GM21529 (cell line): ENCODE data around the gene RXRB.

ENCODE experiments used
- ATAC-seq: cut with Tn5 transposase; IDR thresholded peaks from one replicate; pipeline ENCODE4 v1.9.1; 2021; ENCODE audit not compliant: unreplicated experiment

The RXRB gene

GRCh38 chr6:33198159-33198852 is 2.2 kb downstream of the RXRB start:
- ATAC-seq: no peak

GRCh38 chr6:33197431-33198048 is 2.9 kb downstream of the RXRB start:
- ATAC-seq: peak; percentile 30

- ATAC-seq: no peak
Observed at GRCh38 chr6:33195304-33196165, 4.9 kb downstream of the RXRB start.

- no peak for ATAC-seq
Observed at GRCh38 chr6:33194431-33194979, 6.0 kb downstream of the RXRB start.

GRCh38 chr6:33193619-33194018 is 6.8 kb downstream of the RXRB start:
- ATAC-seq: no peak

- ATAC-seq: no peak
Observed at GRCh38 chr6:33192671-33193602, 7.5 kb downstream of the RXRB start.

GRCh38 chr6:33192105-33192646 is 8.3 kb downstream of the RXRB start, which contains the start of gene COL11A2:
Gene COL11A2, minus strand, starts transcription at chr6:33192467. Its CDS starts 227 bp downstream, at chr6:33192240.
- no peak for ATAC-seq

- ATAC-seq: no peak
Observed at GRCh38 chr6:33191383-33192104, 8.9 kb downstream of the RXRB start.

GRCh38 chr6:33190504-33191107 is 9.9 kb downstream of the RXRB start:
- no peak for ATAC-seq

GRCh38 chr6:33189625-33190448 is 10.6 kb downstream of the RXRB start:
- ATAC-seq: no peak

- no peak for ATAC-seq
Observed at GRCh38 chr6:33189164-33189563, 11.3 kb downstream of the RXRB start.

- ATAC-seq: no peak
Observed at GRCh38 chr6:33187809-33188208, 12.7 kb downstream of the RXRB start.

- no peak for ATAC-seq
Observed at GRCh38 chr6:33185654-33186187, 14.7 kb downstream of the RXRB start.

GRCh38 chr6:33185190-33185589 is 15.3 kb downstream of the RXRB start:
- ATAC-seq: no peak

GRCh38 chr6:33183071-33183683 is 17.3 kb downstream of the RXRB start:
- no peak for ATAC-seq

GRCh38 chr6:33181141-33181540 is 19.3 kb downstream of the RXRB start:
- no peak for ATAC-seq

- no peak for ATAC-seq
Observed at GRCh38 chr6:33178755-33179475, 21.6 kb downstream of the RXRB start.
